CD4-positive, alpha-beta T cell (primary cell): ENCODE results near the gene METTL2B. TPM values are rescaled to one million over a fixed set of nuclear protein-coding genes. Genes with fewer than 3 reads are reported as not detected.
"Not testable (repeated sequence)": the region's sequence is repeated elsewhere in the genome, so short reads cannot be mapped to it uniquely, and the experiment has no call there.

Source experiments
- ATAC-seq: fragments of 200-7000 bp; cut with Tn5 transposase; one replicate; pipeline ENCODE4 v1.10.0; 2022; ENCODE audit warnings: mild to moderate bottlenecking; ENCODE audit not compliant: poor library complexity
- CTCF ChIA-PET: fragments of 350-600 bp; sonication (Branson Sonifier 250); formaldehyde crosslinking; loops from one replicate; lab custom pipeline; 2021; ENCODE audit warnings: antibody characterized with exemption, inconsistent platforms; lab: Charles Lee
- POLR2A ChIA-PET: fragments of 350-600 bp; sonication (Branson Sonifier 250); formaldehyde crosslinking; loops from one replicate; lab custom pipeline; 2021; ENCODE audit warnings: antibody characterized with exemption, inconsistent platforms; lab: Charles Lee
- DNase-seq, 14 experiments: peaks; one replicate each; pipeline ENCODE4 v3.0.0-alpha.2; 2013 to 2020; ENCODE audit warnings: mixed read lengths in 2 of 14
- H3K27ac ChIP-seq, 2 donors: one replicate each; pipeline versions ENCODE4 v1.5.1 to v1.7.0; 2013; ENCODE audit warnings: low read length in 2 of 2, low read depth in 1 of 2, mild to moderate bottlenecking in 1 of 2
- H3K27me3 ChIP-seq, 2 experiments: 1 replicate in 1 of 2; 2 replicates in 1 of 2; pipeline versions ENCODE4 v1.6.1 to v1.7.0; 2013; ENCODE audit warnings: low read length in 2 of 2, control low read depth in 1 of 2, mild to moderate bottlenecking in 1 of 2, moderate library complexity in 1 of 2; ENCODE audit not compliant: insufficient read depth in 2 of 2, control insufficient read depth in 1 of 2
- H3K36me3 ChIP-seq: one replicate; pipeline ENCODE4 v1.6.1; 2013; ENCODE audit warnings: low read length, control low read depth; ENCODE audit not compliant: insufficient read depth
- H3K4me1 ChIP-seq: one replicate; pipeline ENCODE4 v1.6.1; 2013; ENCODE audit warnings: low read length, control low read depth; ENCODE audit not compliant: insufficient read depth
- H3K4me3 ChIP-seq: one replicate; pipeline ENCODE4 v1.5.1; 2013; ENCODE audit warnings: mild to moderate bottlenecking, low read length, moderate library complexity
- H3K9me3 ChIP-seq, 2 experiments: 1 replicate in 1 of 2; 2 replicates in 1 of 2; pipeline versions ENCODE4 v1.6.1 to v1.7.0; 2013; ENCODE audit warnings: low read length in 2 of 2, mild to moderate bottlenecking in 2 of 2, control low read depth in 1 of 2, moderate library complexity in 1 of 2; ENCODE audit not compliant: control insufficient read depth in 1 of 2, insufficient read depth in 1 of 2
- H3K27ac Mint-ChIP-seq: one replicate; pipeline ENCODE4 v1.8.0; 2020; ENCODE audit warnings: mixed read lengths
- H3K27me3 Mint-ChIP-seq: one replicate; pipeline ENCODE4 v1.8.0; 2021; ENCODE audit warnings: mixed read lengths
- H3K36me3 Mint-ChIP-seq: one replicate; pipeline ENCODE4 v1.8.0; 2021; ENCODE audit warnings: low read depth, mixed read lengths
- H3K4me1 Mint-ChIP-seq: one replicate; pipeline ENCODE4 v1.8.0; 2021; ENCODE audit warnings: low read depth, mixed read lengths
- H3K4me3 Mint-ChIP-seq: one replicate; pipeline ENCODE4 v1.8.0; 2020; ENCODE audit warnings: mild to moderate bottlenecking, mixed read lengths
- H3K9me3 Mint-ChIP-seq: one replicate; pipeline ENCODE4 v1.8.0; 2020; ENCODE audit warnings: mixed read lengths
- CTCF ChIP-seq: fragments of 200-600 bp; IDR thresholded peaks from one replicate; pipeline ENCODE4 v1.8.0; 2022; ENCODE audit warnings: antibody characterized with exemption, mild to moderate bottlenecking
- intact Hi-C, 2 experiments: fragments of 100-400 bp; cut with DNase I in 1 of 2; cut with micrococcal nuclease in 1 of 2; formaldehyde crosslinking; loops; one replicate each; pipeline versions ENCODE4 v1.15.1 to v1.9.0; 2023 to 2025; cut with DNase I, micrococcal nuclease
- total RNA-seq, 174 experiments: library from RNA in 2 of 174; stranded (reverse) in 2 of 174; gene quantifications; one replicate each; pipeline ENCODE4 v1.2.3 and lab custom pipeline; 2021 to 2026

The METTL2B gene
- total RNA-seq, 2 experiments from 2014 or later, result 7.1 to 8.2 TPM

GRCh38 chr7:128458956-128459355 is 17.6 kb upstream of the METTL2B start:
- H3K9me3 ChIP-seq, result no peaks in the 10 kb centered on the region
- peak in 2 of 14 experiments; percentile 22 to 59 for DNase-seq
- peak overlapping the region; percentile 57 for H3K4me3 Mint-ChIP-seq
- H3K4me3 ChIP-seq, result no peak overlapping the region
- H3K27me3 Mint-ChIP-seq, result no peaks in the 10 kb centered on the region
- H3K27ac Mint-ChIP-seq, result no peak overlapping the region
- no peak overlapping the region for H3K27ac ChIP-seq
- no peak for TF ChIP-seq CTCF
- H3K4me1 Mint-ChIP-seq, result peaks cover 22% of the 10 kb centered on the region
- ChIA-PET CTCF (interaction anchor here (0.7 to 4.4 kb wide), 7 partner anchors 10 to 33 kb away, joined by 4 to 162 read pairs (median 5); no protein-coding TSS in a partner anchor), POLR2A (interaction anchor here (1.9 kb wide), 1 partner anchor 32 kb away, joined by 16 read pairs; no protein-coding TSS in a partner anchor)
- peaks cover 28% of the 10 kb centered on the region for H3K4me1 ChIP-seq
- H3K36me3 ChIP-seq, result no peaks in the 10 kb centered on the region
- no peaks in the 10 kb centered on the region for H3K27me3 ChIP-seq
- ATAC-seq, result no peak
- intact Hi-C loops, result loop anchor here (1.0 to 10.0 kb wide), 5 partner anchors 14 to 1146 kb away; partner anchors contain the start of gene RBM28 (in 1 of the 2)
- H3K9me3 Mint-ChIP-seq, result no peaks in the 10 kb centered on the region
- H3K36me3 Mint-ChIP-seq, result no peaks in the 10 kb centered on the region

- Histone ChIP-seq H3K27ac (no peak overlapping the region), H3K4me1 (peaks cover 28% of the 10 kb centered on the region), H3K27me3 (no peaks in the 10 kb centered on the region), H3K4me3 (no peak overlapping the region), H3K36me3 (no peaks in the 10 kb centered on the region), H3K9me3 (no peaks in the 10 kb centered on the region)
- H3K9me3 Mint-ChIP-seq, result no peaks in the 10 kb centered on the region
- peaks cover 22% of the 10 kb centered on the region for H3K4me1 Mint-ChIP-seq
- no peaks in the 10 kb centered on the region for H3K27me3 Mint-ChIP-seq
- ATAC-seq, result peak; percentile 61
- H3K27ac Mint-ChIP-seq, result no peak overlapping the region
- TF ChIP-seq CTCF, result peak; percentile 76
- H3K4me3 Mint-ChIP-seq, result peak overlapping the region; percentile 23
- POLR2A ChIA-PET, result interaction anchor here (0.6 to 1.9 kb wide), 5 partner anchors 31 to 765 kb away, joined by 3 to 16 read pairs (median 4); partner anchors contain the start of gene AHCYL2
- CTCF ChIA-PET, result interaction anchor here (0.7 to 4.4 kb wide), 12 partner anchors 9 to 112 kb away, joined by 3 to 162 read pairs (median 4); partner anchors contain the start of gene METTL2B
- peak; percentile 48 to 88 (median 60) for DNase-seq
- intact Hi-C loops, result loop anchor here (1.0 to 10.0 kb wide), 5 partner anchors 13 to 1145 kb away; partner anchors contain the start of gene RBM28 (in 1 of the 2)
- H3K36me3 Mint-ChIP-seq, result no peaks in the 10 kb centered on the region
These were observed 17.1 kb upstream of the METTL2B start for GRCh38 chr7:128459394-128459878.

GRCh38 chr7:128462460-128462859 is 14.1 kb upstream of the METTL2B start:
- H3K27me3 ChIP-seq, result no peaks in the 10 kb centered on the region
- H3K36me3 ChIP-seq, result no peaks in the 10 kb centered on the region
- DNase-seq (no peak), ATAC-seq (no peak)
- Mint-ChIP-seq H3K27me3 (no peaks in the 10 kb centered on the region), H3K36me3 (no peaks in the 10 kb centered on the region), H3K9me3 (no peaks in the 10 kb centered on the region), H3K4me1 (peaks cover 8% of the 10 kb centered on the region), H3K27ac (no peak overlapping the region), H3K4me3 (no peak overlapping the region)
- no peak for TF ChIP-seq CTCF
- peaks cover 8% of the 10 kb centered on the region for H3K4me1 ChIP-seq
- POLR2A ChIA-PET, result no interaction called here
- H3K4me3 ChIP-seq, result no peak overlapping the region
- H3K27ac ChIP-seq, result no peak overlapping the region
- intact Hi-C loops, result no loop called here
- no peaks in the 10 kb centered on the region for H3K9me3 ChIP-seq
- CTCF ChIA-PET, result interaction anchor here (1.7 to 4.4 kb wide), 2 partner anchors 36 to 47 kb away, joined by 12 to 162 read pairs; no protein-coding TSS in a partner anchor

- H3K4me1 ChIP-seq, H3K4me3 Mint-ChIP-seq, H3K27me3 ChIP-seq, ATAC-seq, H3K9me3 Mint-ChIP-seq, H3K36me3 Mint-ChIP-seq, H3K4me3 ChIP-seq, H3K4me1 Mint-ChIP-seq, intact Hi-C loops, POLR2A ChIA-PET, H3K27ac Mint-ChIP-seq, H3K9me3 ChIP-seq, H3K27ac ChIP-seq, CTCF ChIA-PET, H3K27me3 Mint-ChIP-seq, DNase-seq, H3K36me3 ChIP-seq: not testable (repeated sequence)
These were observed 13.2 kb upstream of the METTL2B start for GRCh38 chr7:128463345-128463744.

GRCh38 chr7:128463933-128464332 is 12.6 kb upstream of the METTL2B start:
- H3K27ac ChIP-seq, H3K4me1 ChIP-seq, H3K9me3 ChIP-seq, H3K27me3 ChIP-seq, H3K4me1 Mint-ChIP-seq, H3K36me3 Mint-ChIP-seq, H3K27me3 Mint-ChIP-seq, H3K36me3 ChIP-seq, H3K4me3 ChIP-seq, H3K4me3 Mint-ChIP-seq, DNase-seq, POLR2A ChIA-PET, H3K9me3 Mint-ChIP-seq, H3K27ac Mint-ChIP-seq, ATAC-seq, CTCF ChIA-PET, intact Hi-C loops: not testable (repeated sequence)
